Camera-type eye (tissue), 1 donor: ENCODE data around the gene KCNK10. TPM values are rescaled to one million over a fixed set of nuclear protein-coding genes. Genes with fewer than 3 reads are reported as not detected.

Source experiments
- total RNA-seq: library from RNA; depleted of rRNA; stranded (reverse); fragments of >200 nt; gene quantifications from one replicate; pipeline ENCODE4 v1.2.3, GENCODE V29; 2014

The KCNK10 gene, protein sequence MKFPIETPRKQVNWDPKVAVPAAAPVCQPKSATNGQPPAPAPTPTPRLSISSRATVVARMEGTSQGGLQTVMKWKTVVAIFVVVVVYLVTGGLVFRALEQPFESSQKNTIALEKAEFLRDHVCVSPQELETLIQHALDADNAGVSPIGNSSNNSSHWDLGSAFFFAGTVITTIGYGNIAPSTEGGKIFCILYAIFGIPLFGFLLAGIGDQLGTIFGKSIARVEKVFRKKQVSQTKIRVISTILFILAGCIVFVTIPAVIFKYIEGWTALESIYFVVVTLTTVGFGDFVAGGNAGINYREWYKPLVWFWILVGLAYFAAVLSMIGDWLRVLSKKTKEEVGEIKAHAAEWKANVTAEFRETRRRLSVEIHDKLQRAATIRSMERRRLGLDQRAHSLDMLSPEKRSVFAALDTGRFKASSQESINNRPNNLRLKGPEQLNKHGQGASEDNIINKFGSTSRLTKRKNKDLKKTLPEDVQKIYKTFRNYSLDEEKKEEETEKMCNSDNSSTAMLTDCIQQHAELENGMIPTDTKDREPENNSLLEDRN
- total RNA-seq, result 1.3 TPM

DNA sequence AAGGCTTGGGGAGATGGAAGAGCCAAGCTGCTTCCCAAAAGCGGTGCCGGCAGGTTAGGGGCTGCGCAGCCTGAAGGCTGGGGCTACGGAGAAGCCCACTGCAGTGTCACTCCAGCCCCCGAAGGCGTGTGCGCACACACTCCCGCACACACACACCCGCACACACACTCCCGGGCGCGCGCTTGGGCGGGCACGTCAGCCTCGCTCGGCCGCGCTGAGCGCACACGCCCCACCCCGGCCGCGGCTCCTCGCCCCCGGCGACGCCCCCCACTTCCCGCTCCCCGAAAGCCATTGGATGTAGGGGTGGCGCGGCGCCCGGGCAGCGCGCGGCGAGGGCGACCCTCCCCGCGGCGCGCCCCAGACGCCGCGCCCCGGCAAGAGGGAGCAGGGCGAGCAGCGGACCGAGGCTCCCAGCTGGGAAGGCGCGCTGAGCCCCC lies at the start of gene KCNK10:
Gene KCNK10, minus strand, starts transcription at position 184 of the 437 bp plus-strand sequence. CDS start 471 bp downstream, outside the sequence.

Other genes with a start within 250 kb of the KCNK10 start
- 44.7 TPM for gene SPATA7, start 62.4 kb upstream of the KCNK10 start, total RNA-seq
- 21.6 TPM for gene PTPN21, start 231.7 kb upstream of the KCNK10 start, total RNA-seq
- gene ZC3H14, start 239.8 kb upstream of the KCNK10 start, total RNA-seq, result 114 TPM